Upper lobe of right lung (tissue), 1 donor: ENCODE data around the gene SLC35F1. TPM values are rescaled to one million over a fixed set of nuclear protein-coding genes. Genes with fewer than 3 reads are reported as not detected.

ENCODE experiments used
- ATAC-seq: fragments of 200-7000 bp; cut with Tn5 transposase; one replicate; pipeline ENCODE4 v1.9.1; 2020; ENCODE audit warnings: mild to moderate bottlenecking, moderate library complexity
- DNase-seq: peaks from one replicate; pipeline ENCODE4 v3.0.0-alpha.2; 2020
- H3K27ac ChIP-seq: fragments of 200-600 bp; one replicate; pipeline ENCODE4 v1.8.0; 2022
- H3K27me3 ChIP-seq: fragments of 200-600 bp; one replicate; pipeline ENCODE4 v1.8.0; 2022; ENCODE audit warnings: mild to moderate bottlenecking
- H3K36me3 ChIP-seq: fragments of 200-600 bp; one replicate; pipeline ENCODE4 v1.8.0; 2022
- H3K4me1 ChIP-seq: fragments of 200-600 bp; one replicate; pipeline ENCODE4 v1.8.0; 2022
- H3K4me3 ChIP-seq: fragments of 200-600 bp; one replicate; pipeline ENCODE4 v1.8.0; 2022; ENCODE audit warnings: mild to moderate bottlenecking
- H3K9me3 ChIP-seq: fragments of 200-600 bp; one replicate; pipeline ENCODE4 v1.8.0; 2022
- CTCF ChIP-seq: fragments of 200-600 bp; IDR thresholded peaks from one replicate; pipeline ENCODE4 v1.8.0; 2022; ENCODE audit warnings: antibody characterized with exemption
- intact Hi-C: fragments of 100-400 bp; cut with DNase I; formaldehyde crosslinking; loops from one replicate; pipeline ENCODE4 v1.11.0; 2022
- total RNA-seq: library from RNA; stranded (reverse); fragmentation: NEBNext Ultra II Directional; extraction: Animal tissue kit (Norgen Biotek cat#: 25700); gene quantifications from one replicate; pipeline ENCODE4 v1.2.1, GENCODE V29; 2021
- donor health status: DM: no; HTN: yes; CAD: no; lungs with severe emphysema.

The SLC35F1 gene
- total RNA-seq, 1 donor from 2014 or later: 0.29 TPM

- Histone ChIP-seq H3K36me3 (no peaks in the 10 kb centered on the region), H3K4me3 (no peak overlapping the region), H3K27me3 (no peaks in the 10 kb centered on the region), H3K4me1 (no peaks in the 10 kb centered on the region), H3K9me3 (peaks cover 4% of the 10 kb centered on the region), H3K27ac (no peak overlapping the region)
- ATAC-seq: no peak
- no peak for TF ChIP-seq CTCF
- no peak for DNase-seq
- intact Hi-C loops: no loop called here
These were observed 272.0 kb downstream of the SLC35F1 start for GRCh38 chr6:118179048-118179447.

- no peak for DNase-seq
- H3K4me3 ChIP-seq: no peak overlapping the region
- TF ChIP-seq CTCF: no peak
- no peaks in the 10 kb centered on the region for H3K4me1 ChIP-seq
- no peaks in the 10 kb centered on the region for H3K36me3 ChIP-seq
- no peaks in the 10 kb centered on the region for H3K9me3 ChIP-seq
- no peak for ATAC-seq
- no peak overlapping the region for H3K27ac ChIP-seq
- intact Hi-C loops: no loop called here
- no peaks in the 10 kb centered on the region for H3K27me3 ChIP-seq
These were observed 279.9 kb downstream of the SLC35F1 start for GRCh38 chr6:118186672-118187567.

- TF ChIP-seq CTCF: no peak
- Histone ChIP-seq H3K27ac (no peak overlapping the region), H3K9me3 (no peaks in the 10 kb centered on the region), H3K4me3 (no peak overlapping the region), H3K4me1 (no peaks in the 10 kb centered on the region), H3K36me3 (no peaks in the 10 kb centered on the region), H3K27me3 (no peaks in the 10 kb centered on the region)
- ATAC-seq (peak; percentile 45), DNase-seq (no peak)
- intact Hi-C loops: no loop called here
These were observed 280.6 kb downstream of the SLC35F1 start for GRCh38 chr6:118187568-118188164.

- H3K9me3 ChIP-seq: no peaks in the 10 kb centered on the region
- H3K4me3 ChIP-seq: no peak overlapping the region
- intact Hi-C loops: no loop called here
- H3K36me3 ChIP-seq: no peaks in the 10 kb centered on the region
- no peak for TF ChIP-seq CTCF
- ATAC-seq (no peak), DNase-seq (no peak)
- H3K27ac ChIP-seq: peak overlapping the region; percentile 21
- no peaks in the 10 kb centered on the region for H3K4me1 ChIP-seq
- no peaks in the 10 kb centered on the region for H3K27me3 ChIP-seq
These were observed 281.5 kb downstream of the SLC35F1 start for GRCh38 chr6:118188561-118188960.

- no peaks in the 10 kb centered on the region for H3K36me3 ChIP-seq
- H3K4me3 ChIP-seq: no peak overlapping the region
- H3K27me3 ChIP-seq: no peaks in the 10 kb centered on the region
- no peaks in the 10 kb centered on the region for H3K9me3 ChIP-seq
- ATAC-seq (no peak), DNase-seq (no peak)
- TF ChIP-seq CTCF: no peak
- no peak overlapping the region for H3K27ac ChIP-seq
- intact Hi-C loops: no loop called here
- no peaks in the 10 kb centered on the region for H3K4me1 ChIP-seq
These were observed 290.5 kb downstream of the SLC35F1 start for GRCh38 chr6:118197539-118197938.
